Skeletal muscle satellite cell (primary cell): ENCODE data around the gene TMEM117.

Experiments used
- H3K27me3 ChIP-seq: 2 replicates; pipeline ENCODE4 v1.7.0; 2013; ENCODE audit warnings: low read length; ENCODE audit not compliant: control insufficient read depth, insufficient read depth
- H3K36me3 ChIP-seq: 2 replicates; pipeline ENCODE4 v1.7.0; 2013; ENCODE audit warnings: mild to moderate bottlenecking, control low read depth, low read length; ENCODE audit not compliant: insufficient read depth
- H3K4me1 ChIP-seq: 2 replicates; pipeline ENCODE4 v1.7.0; 2013; ENCODE audit warnings: low read length; ENCODE audit not compliant: control insufficient read depth, insufficient read depth
- H3K4me2 ChIP-seq: 2 replicates; pipeline ENCODE4 v1.7.0; 2013; ENCODE audit warnings: mild to moderate bottlenecking, low read length
- H3K4me3 ChIP-seq: 2 replicates; pipeline ENCODE4 v1.7.0; 2013; ENCODE audit warnings: low read length
- H3K9ac ChIP-seq: 2 replicates; pipeline ENCODE4 v1.7.0; 2013; ENCODE audit warnings: mild to moderate bottlenecking, low read depth, low read length, moderate library complexity
- H3K9me3 ChIP-seq: replicated peaks from 2 replicates; pipeline ENCODE4 v1.7.0; 2013; ENCODE audit warnings: mild to moderate bottlenecking, control low read depth, low read length

The TMEM117 gene

DNA sequence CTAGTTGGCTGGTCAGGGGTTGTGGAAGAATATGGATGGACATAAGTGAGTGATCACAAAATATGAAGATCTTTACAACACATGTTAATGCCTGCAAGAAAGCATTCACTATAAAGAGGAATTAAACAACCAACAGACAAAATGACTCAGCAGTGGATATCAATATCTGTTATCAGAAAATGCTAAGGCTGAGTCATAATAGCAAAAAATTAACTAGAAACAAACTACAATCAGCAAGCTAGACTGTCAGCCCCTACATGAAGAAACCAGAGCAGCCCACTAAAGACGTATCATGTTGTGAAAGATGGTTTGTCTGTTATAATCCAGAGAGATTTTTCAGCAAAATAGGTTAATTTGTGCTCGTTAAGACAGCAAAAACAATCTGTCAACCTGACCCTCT lies 567.3 kb downstream of the TMEM117 start:
- Histone ChIP-seq H3K27me3 (no peaks in the 10 kb centered on the region), H3K4me2 (no peak overlapping the region), H3K4me1 (no peaks in the 10 kb centered on the region), H3K9me3 (no peaks in the 10 kb centered on the region), H3K36me3 (no peaks in the 10 kb centered on the region), H3K4me3 (no peak overlapping the region), H3K9ac (no peak overlapping the region)

DNA sequence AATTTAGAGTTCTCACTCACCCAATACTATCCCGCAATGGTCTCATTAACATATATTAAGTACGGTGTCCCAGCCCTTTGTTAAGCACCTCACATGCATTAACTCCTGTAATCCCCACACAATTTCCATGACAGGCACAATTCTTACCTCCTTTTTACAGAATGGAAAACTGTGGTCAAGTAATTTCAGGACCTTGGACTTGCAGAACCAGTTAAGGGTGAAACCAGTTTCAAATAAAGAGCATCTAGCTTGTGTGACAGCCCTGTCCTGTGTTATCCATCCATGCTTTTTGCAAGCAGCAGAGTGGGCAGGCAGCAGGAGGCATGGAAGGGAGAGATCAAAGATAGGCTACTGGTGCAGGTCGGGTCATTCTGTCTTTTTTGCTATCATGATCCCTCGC lies 569.4 kb downstream of the TMEM117 start:
- Histone ChIP-seq H3K9ac (no peak overlapping the region), H3K36me3 (no peaks in the 10 kb centered on the region), H3K4me1 (no peaks in the 10 kb centered on the region), H3K4me2 (no peak overlapping the region), H3K9me3 (no peaks in the 10 kb centered on the region), H3K4me3 (no peak overlapping the region), H3K27me3 (no peaks in the 10 kb centered on the region)

DNA sequence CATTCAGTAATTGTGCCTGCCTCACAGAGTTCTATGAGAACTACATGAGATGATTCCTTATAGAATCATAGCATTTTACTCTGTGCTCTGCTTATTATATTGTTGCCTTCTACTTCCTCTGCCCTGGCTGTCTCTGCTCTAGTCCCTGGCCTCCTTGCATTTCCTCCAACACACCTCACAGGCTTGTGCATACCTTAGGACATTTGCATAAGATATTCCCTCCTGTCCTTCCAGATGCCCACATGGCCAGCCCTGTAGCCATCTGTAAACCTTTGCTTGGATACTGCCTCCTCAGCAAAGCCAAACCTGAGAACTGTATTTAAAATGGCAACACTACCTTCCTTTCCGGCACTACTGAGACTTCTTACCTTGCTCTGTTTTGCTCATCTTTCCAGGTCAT lies 586.7 kb downstream of the TMEM117 start:
- Histone ChIP-seq H3K9ac (no peak overlapping the region), H3K9me3 (no peaks in the 10 kb centered on the region), H3K36me3 (no peaks in the 10 kb centered on the region), H3K4me2 (no peak overlapping the region), H3K4me1 (no peaks in the 10 kb centered on the region), H3K4me3 (no peak overlapping the region), H3K27me3 (no peaks in the 10 kb centered on the region)

DNA sequence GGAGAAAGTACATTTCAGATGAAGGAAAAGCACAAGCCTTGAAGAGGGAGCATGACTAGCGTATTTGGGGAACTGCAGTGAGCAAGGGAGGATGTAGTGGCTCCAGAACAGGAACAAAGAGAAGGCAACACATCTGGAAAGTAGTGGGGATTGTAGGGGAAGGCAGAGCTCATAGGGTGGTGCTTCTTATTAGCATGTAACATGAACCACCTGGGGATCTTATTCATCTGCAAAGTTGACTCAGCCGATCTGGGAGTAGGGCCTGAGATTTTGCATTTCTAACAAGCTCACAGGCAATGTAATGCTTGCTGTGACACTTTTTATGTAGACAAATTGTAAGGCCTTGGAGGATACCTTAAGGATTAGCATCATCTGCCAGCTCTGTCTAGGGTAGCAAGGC lies 592.9 kb downstream of the TMEM117 start:
- Histone ChIP-seq H3K9ac (no peak overlapping the region), H3K36me3 (no peaks in the 10 kb centered on the region)

DNA sequence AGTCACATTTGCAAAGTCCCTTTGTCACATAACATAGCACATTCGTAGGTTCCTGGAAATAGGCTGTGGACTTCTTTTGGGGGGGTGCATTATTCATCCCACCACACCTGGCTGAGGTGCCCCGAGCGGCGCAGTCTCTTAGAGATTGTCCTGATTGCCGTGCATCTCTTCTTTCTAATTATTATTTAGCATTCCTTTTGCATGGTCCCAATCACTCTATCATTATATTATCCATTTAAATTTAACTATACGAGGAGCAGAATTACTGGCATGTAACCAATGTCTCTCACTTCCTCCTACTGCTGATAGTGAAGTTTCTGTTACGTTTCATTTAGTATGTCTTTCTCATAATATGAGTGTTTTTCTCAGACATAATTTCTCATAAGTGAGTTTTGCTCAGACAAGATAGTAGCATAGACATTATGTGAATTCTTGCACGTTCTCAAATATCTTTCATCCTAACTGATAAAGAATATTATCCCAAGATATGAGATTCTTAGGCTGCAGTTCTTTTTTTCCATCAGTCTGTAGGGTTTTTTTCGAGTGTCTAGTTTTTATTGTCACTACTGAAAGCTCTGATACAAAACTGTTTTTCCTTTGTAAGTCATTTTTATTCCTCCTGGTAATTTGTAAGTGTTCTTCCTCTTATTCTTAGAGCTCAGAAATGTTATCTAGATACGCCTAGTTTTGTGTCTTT lies 595.9 kb downstream of the TMEM117 start:
- no peaks in the 10 kb centered on the region for H3K36me3 ChIP-seq
- no peaks in the 10 kb centered on the region for H3K27me3 ChIP-seq
- H3K9me3 ChIP-seq: no peaks in the 10 kb centered on the region
- H3K9ac ChIP-seq: no peak overlapping the region
- H3K4me1 ChIP-seq: no peaks in the 10 kb centered on the region
- H3K4me2 ChIP-seq: no peak overlapping the region
- no peak overlapping the region for H3K4me3 ChIP-seq

More for the DNA sequence above, 592.9 kb downstream of the TMEM117 start:
- Histone ChIP-seq H3K9me3 (no peaks in the 10 kb centered on the region), H3K27me3 (no peaks in the 10 kb centered on the region), H3K4me1 (no peaks in the 10 kb centered on the region), H3K4me3 (no peak overlapping the region), H3K4me2 (no peak overlapping the region)

GRCh38 chr12:44433659-44434058 lies 597.8 kb downstream of the TMEM117 start:
- Histone ChIP-seq H3K4me2 (no peak overlapping the region), H3K4me1 (no peaks in the 10 kb centered on the region), H3K9me3 (no peaks in the 10 kb centered on the region), H3K36me3 (no peaks in the 10 kb centered on the region), H3K9ac (no peak overlapping the region), H3K4me3 (no peak overlapping the region), H3K27me3 (no peaks in the 10 kb centered on the region)

- no peaks in the 10 kb centered on the region for H3K4me1 ChIP-seq
- no peak overlapping the region for H3K9ac ChIP-seq
- H3K36me3 ChIP-seq: no peaks in the 10 kb centered on the region
- no peak overlapping the region for H3K4me3 ChIP-seq
- no peak overlapping the region for H3K4me2 ChIP-seq
- H3K9me3 ChIP-seq: no peaks in the 10 kb centered on the region
- no peaks in the 10 kb centered on the region for H3K27me3 ChIP-seq
These were observed 600.9 kb downstream of the TMEM117 start for GRCh38 chr12:44436756-44437155.
